GM06990 (cell line): Measurements from ENCODE around the gene MGLL.

Experiments
- DNase-seq: peaks from one replicate; pipeline ENCODE4 v3.0.0-alpha.2; 2011; ENCODE audit not compliant: insufficient read length; ENCODE audit errors: extremely low read depth
- H3K27me3 ChIP-seq: replicated peaks from 2 replicates; pipeline ENCODE4 v1.6.0; 2011; ENCODE audit warnings: low read length; ENCODE audit not compliant: control insufficient read depth, insufficient read depth
- H3K36me3 ChIP-seq: 2 replicates; pipeline ENCODE4 v1.5.1; 2011; ENCODE audit warnings: low read length; ENCODE audit not compliant: control insufficient read depth, insufficient read depth
- H3K4me3 ChIP-seq: replicated peaks from 2 replicates; pipeline ENCODE4 v1.5.1; 2011; ENCODE audit warnings: low read depth, mild to moderate bottlenecking, control low read depth, low read length
- CTCF ChIP-seq: IDR thresholded peaks from 2 replicates; pipeline ENCODE4 v1.5.1; 2011; ENCODE audit warnings: low read length, control low read depth, mild to moderate bottlenecking, inconsistent platforms; ENCODE audit not compliant: insufficient read depth, poor library complexity, severe bottlenecking

MGLL gene

GRCh38 chr3:127781411-127782001 lies 40.8 kb downstream of the MGLL start:
- Histone ChIP-seq H3K36me3 (peaks cover 10% of the 10 kb centered on the region), H3K4me3 (no peak overlapping the region), H3K27me3 (no peaks in the 10 kb centered on the region)
- no peak for DNase-seq
- no peak for TF ChIP-seq CTCF

GRCh38 chr3:127780536-127781400 lies 41.5 kb downstream of the MGLL start:
- no peak overlapping the region for H3K4me3 ChIP-seq
- H3K27me3 ChIP-seq: no peaks in the 10 kb centered on the region
- no peak for DNase-seq
- TF ChIP-seq CTCF: no peak
- H3K36me3 ChIP-seq: peaks cover 11% of the 10 kb centered on the region

- TF ChIP-seq CTCF: no peak
- DNase-seq: no peak
- no peak overlapping the region for H3K4me3 ChIP-seq
Observed at GRCh38 chr3:127779747-127780146, 42.6 kb downstream of the MGLL start.

GRCh38 chr3:127777921-127778656 lies 44.2 kb downstream of the MGLL start:
- no peak for TF ChIP-seq CTCF
- no peaks in the 10 kb centered on the region for H3K27me3 ChIP-seq
- H3K4me3 ChIP-seq: no peak overlapping the region
- DNase-seq: no peak
- peaks cover 10% of the 10 kb centered on the region for H3K36me3 ChIP-seq

More at GRCh38 chr3:127779747-127780146, 42.6 kb downstream of the MGLL start:
- Histone ChIP-seq H3K36me3 (peaks cover 8% of the 10 kb centered on the region), H3K27me3 (no peaks in the 10 kb centered on the region)

GRCh38 chr3:127777332-127777731 lies 45.0 kb downstream of the MGLL start:
- no peaks in the 10 kb centered on the region for H3K27me3 ChIP-seq
- no peak for DNase-seq
- H3K36me3 ChIP-seq: peaks cover 10% of the 10 kb centered on the region
- no peak for TF ChIP-seq CTCF
- H3K4me3 ChIP-seq: no peak overlapping the region
